Measurements from ENCODE around the gene DHX8.
"Not testable (repeated sequence)": the region's sequence is repeated elsewhere in the genome, so short reads cannot be mapped to it uniquely, and the experiment has no call there.

DNA sequence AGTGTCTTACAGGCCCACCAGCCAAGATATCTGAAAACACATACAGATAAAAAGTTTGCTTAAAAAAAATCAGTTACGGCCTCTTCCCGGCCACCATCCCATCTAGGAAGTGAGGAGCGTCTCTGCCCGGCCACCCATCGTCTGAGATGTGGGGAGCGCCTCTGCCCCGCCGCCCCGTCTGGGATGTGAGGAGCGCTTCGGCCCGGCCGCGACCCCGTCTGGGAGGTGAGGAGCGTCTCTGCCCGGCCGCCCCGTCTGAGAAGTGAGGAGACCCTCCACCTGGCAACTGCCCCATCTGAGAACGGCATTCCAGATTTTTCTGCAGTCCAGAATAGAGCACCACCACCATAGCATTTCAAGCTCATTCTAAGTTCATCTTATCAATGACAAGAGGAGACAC is 33.0 kb upstream of the DHX8 start:
- not testable (repeated sequence) for TF ChIP-seq EZH2 (IDR thresholded peaks at IDR 0.05; ENCODE audit: borderline replicate concordance, low read depth, low read length, severe bottlenecking); POLR2A (IDR thresholded peaks at IDR 0.05; ENCODE audit: low read depth, low read length); MYC (IDR thresholded peaks at IDR 0.05; ENCODE audit: low read depth, low read length); CTCF (IDR thresholded peaks at IDR 0.05; ENCODE audit: extremely low read depth in 1 of 2, insufficient read depth in 1 of 2, low read depth in 1 of 2, low read length in 2 of 2); GATA2 (IDR thresholded peaks at IDR 0.05; ENCODE audit: insufficient read depth, insufficient read length, low read depth, low read length); FOS (IDR thresholded peaks at IDR 0.05; ENCODE audit: borderline replicate concordance, insufficient read depth, low read length); POLR2AphosphoS5 (IDR thresholded peaks at IDR 0.05; ENCODE audit: insufficient read depth, low read depth, low read length); JUN (IDR thresholded peaks at IDR 0.05; ENCODE audit: borderline replicate concordance, insufficient read depth, insufficient read length, low read depth)
- TF ChIP-seq, protein P1, sequence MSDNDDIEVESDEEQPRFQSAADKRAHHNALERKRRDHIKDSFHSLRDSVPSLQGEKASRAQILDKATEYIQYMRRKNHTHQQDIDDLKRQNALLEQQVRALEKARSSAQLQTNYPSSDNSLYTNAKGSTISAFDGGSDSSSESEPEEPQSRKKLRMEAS (IDR thresholded peaks at IDR 0.05; ENCODE audit: insufficient read depth, insufficient read length): not testable (repeated sequence)
